GM12878 (cell line): ENCODE measurements around the gene YKT6. TPM values are rescaled to one million over a fixed set of nuclear protein-coding genes. Genes with fewer than 3 reads are reported as not detected.
"Not testable (repeated sequence)": the region's sequence is repeated elsewhere in the genome, so short reads cannot be mapped to it uniquely, and the experiment has no call there.

ENCODE experiments used
- ATAC-seq: fragments of 200-7000 bp; cut with Tn5 transposase; 3 replicates; pipeline ENCODE4 v1.9.1; 2020; ENCODE audit warnings: mild to moderate bottlenecking, moderate library complexity
- BruUV-seq: library from RNA; stranded (reverse); fragments of 400-500 nt; replicated peaks from 2 replicates; lab custom pipeline; 2021; lab: Mats Ljungman, UMichigan
- CTCF ChIA-PET: fragments of 300-600 bp; sonication (Branson Sonifier 250); formaldehyde crosslinking; extraction: SDS; loops from one replicate; lab custom pipeline; 2021; ENCODE audit warnings: inconsistent platforms; lab: Yijun Ruan, JAX
- POLR2A ChIA-PET: fragments of 350-600 bp; formaldehyde crosslinking; extraction: SDS; loops from one replicate; lab custom pipeline; 2021; ENCODE audit warnings: inconsistent platforms; lab: Charles Lee
- RAD21 ChIA-PET: fragments of 300-600 bp; sonication (Branson Sonifier 250); formaldehyde crosslinking; loops from one replicate; lab custom pipeline; 2023; ENCODE audit warnings: antibody characterized with exemption; ENCODE audit not compliant: unreplicated experiment; lab: Charles Lee
- SMC1A ChIA-PET: fragments of 300-600 bp; sonication (Branson Sonifier 250); formaldehyde crosslinking; loops from one replicate; lab custom pipeline; 2023; ENCODE audit not compliant: unreplicated experiment, uncharacterized antibody; lab: Charles Lee
- DNase-seq: peaks from one replicate; pipeline ENCODE4 v3.0.0-alpha.2; 2011; ENCODE audit warnings: low read depth, low spot score
- FAIRE-seq: peaks from 3 replicates; lab custom pipeline; 2011; peaks lifted over from hg19 to GRCh38; lab: Jason Lieb, UNC
- H2AFZ ChIP-seq: 2 replicates; pipeline ENCODE4 v1.6.0; 2011; ENCODE audit warnings: low read depth, low read length, control low read depth; ENCODE audit not compliant: control insufficient read depth
- H3K27ac ChIP-seq: 2 replicates; pipeline ENCODE4 v1.5.1; 2011; ENCODE audit warnings: control low read depth; ENCODE audit not compliant: control insufficient read depth, insufficient read depth
- H3K27me3 ChIP-seq, 2 experiments: replicated peaks in 1 of 2; 2 replicates each; pipeline versions ENCODE4 v1.6.0 to v1.6.1; 2011; ENCODE audit warnings: low read length in 1 of 2; ENCODE audit not compliant: control insufficient read depth in 2 of 2, insufficient read depth in 2 of 2
- H3K36me3 ChIP-seq, 2 experiments: 2 replicates each; pipeline ENCODE4 v1.5.1; 2011; ENCODE audit warnings: low read length in 1 of 2; ENCODE audit not compliant: control insufficient read depth in 2 of 2, insufficient read depth in 2 of 2
- H3K4me1 ChIP-seq: 2 replicates; pipeline ENCODE4 v1.6.1; 2011; ENCODE audit warnings: mild to moderate bottlenecking, low read length, moderate library complexity, mixed read lengths; ENCODE audit not compliant: control insufficient read depth, insufficient read depth
- H3K4me2 ChIP-seq: 2 replicates; pipeline ENCODE4 v1.6.0; 2011; ENCODE audit warnings: control low read depth; ENCODE audit not compliant: control insufficient read depth, insufficient read depth
- H3K4me3 ChIP-seq: fragments of 200-600 bp; sonication (generic); 2 replicates; pipeline ENCODE4 v1.5.1; 2016
- H3K79me2 ChIP-seq: 2 replicates; pipeline ENCODE4 v1.6.0; 2011; ENCODE audit warnings: low read length; ENCODE audit not compliant: control insufficient read depth, insufficient read depth
- H3K9ac ChIP-seq: 2 replicates; pipeline ENCODE4 v1.8.0; 2011; ENCODE audit warnings: low read length, control low read depth, mixed read lengths; ENCODE audit not compliant: control insufficient read depth, insufficient read depth
- H3K9me3 ChIP-seq: replicated peaks from 3 replicates; pipeline ENCODE4 v1.5.1; 2011; ENCODE audit warnings: mild to moderate bottlenecking, low read length; ENCODE audit not compliant: control insufficient read depth, insufficient read depth
- H4K20me1 ChIP-seq: 2 replicates; pipeline ENCODE4 v1.6.0; 2011; ENCODE audit not compliant: control insufficient read depth, insufficient read depth
- CBX5 ChIP-seq: sonication (generic); IDR thresholded peaks from 2 replicates; pipeline ENCODE4 v1.6.1; 2016; ENCODE audit warnings: low read depth, moderate library complexity, mild to moderate bottlenecking, inconsistent platforms
- EED ChIP-seq: sonication (generic); IDR thresholded peaks from 2 replicates; pipeline ENCODE4 v1.6.1; 2016; ENCODE audit warnings: antibody characterized with exemption, low read depth
- ELK1 ChIP-seq: IDR thresholded peaks from 2 replicates; pipeline ENCODE4 v1.6.1; 2012; ENCODE audit warnings: low read depth, low read length, improper control_type of control experiment
- MEF2B ChIP-seq: fragments of 450-650 bp; IDR thresholded peaks from 2 replicates; pipeline ENCODE4 v1.6.1; 2018; ENCODE audit warnings: mild to moderate bottlenecking, moderate library complexity; ENCODE audit not compliant: partially characterized antibody, poor library complexity, severe bottlenecking
- NFYA ChIP-seq: IDR thresholded peaks from 2 replicates; pipeline ENCODE4 v1.6.1; 2011; ENCODE audit warnings: low read depth, mild to moderate bottlenecking, low read length, improper control_type of control experiment, borderline replicate concordance
- POLR2A ChIP-seq: IDR thresholded peaks from 2 replicates; pipeline ENCODE4 v1.6.1; 2011; ENCODE audit warnings: low read depth, mild to moderate bottlenecking, low read length
- SMAD1 ChIP-seq: fragments of 450-650 bp; IDR thresholded peaks from 2 replicates; pipeline ENCODE4 v1.6.1; 2018; ENCODE audit warnings: mild to moderate bottlenecking, low read depth; ENCODE audit not compliant: partially characterized antibody
- SREBF1 ChIP-seq: IDR thresholded peaks from 2 replicates; pipeline ENCODE4 v1.6.1; 2012; ENCODE audit warnings: mild to moderate bottlenecking, low read length
- ZNF687 ChIP-seq: fragments of 450-650 bp; IDR thresholded peaks from 2 replicates; pipeline ENCODE4 v1.6.1; 2017; ENCODE audit warnings: mild to moderate bottlenecking, moderate library complexity
- WGBS: methylation state at CpG from one replicate; pipeline ENCODE4 v1.1.6; 2016; ENCODE audit warnings: low lambda C conversion rate; ENCODE audit not compliant: insufficient replicate concordance, insufficient coverage; ENCODE audit errors: missing lambda C conversion rate; 5-methylcytosine and 5-hydroxymethylcytosine counted together
- in situ Hi-C: fragments of 300-500 bp; cut with MboI; formaldehyde crosslinking; loops from 9 replicates; pipeline ENCODE4 v1.14.3; 2018; ENCODE audit warnings: mixed read lengths
- intact Hi-C: fragments of 100-400 bp; cut with micrococcal nuclease; formaldehyde crosslinking; loops from one replicate; pipeline ENCODE4 v1.14.2; 2022; ENCODE audit not compliant: unreplicated experiment
- polyA plus RNA-seq, 11 experiments: library from polyadenylated mRNA; depleted of rRNA in 4 of 11; unstranded in 6 of 11; stranded (reverse) in 5 of 11; fragments of >200 nt; fragmentation: Nextera tagmentation in 4 of 11; fragmentation: Illumina TruSeq in 1 of 11; extraction: Ambion mirVana in 4 of 11; extraction: Trizol in 1 of 11; gene quantifications; 1 replicate in 1 of 11; 2 replicates in 10 of 11; pipeline versions ENCODE4 v1.2.1 to v1.2.3, GENCODE V29; 2011 to 2016; ENCODE audit warnings: inconsistent platforms in 2 of 11, missing spikeins in 2 of 11, low read depth in 1 of 11
- total RNA-seq, 4 experiments: library from RNA; depleted of rRNA in 3 of 4; stranded (reverse); fragments of >200 nt in 3 of 4; fragmentation: Illumina TruSeq in 1 of 4; extraction: Trizol in 1 of 4; gene quantifications; 2 replicates each; pipeline versions ENCODE4 v1.2.1 to v1.2.3, GENCODE V29; 2013 to 2021

Gene YKT6
- total and polyA plus RNA-seq, 10 of the 15 experiments (the other 5 are each of a cell fraction or from before 2014, with no cell fraction given) = 1.7 to 95.2 (median 70.5) TPM

GRCh38 chr7:44200163-44200562 lies 615 bp upstream of the YKT6 start:
- BruUV-seq, ATAC-seq, H3K9me3 ChIP-seq, H3K4me1 ChIP-seq, DNase-seq, intact Hi-C loops, in situ Hi-C loops, H3K9ac ChIP-seq, H2AFZ ChIP-seq, FAIRE-seq, H3K4me2 ChIP-seq, H4K20me1 ChIP-seq, H3K36me3 ChIP-seq, H3K4me3 ChIP-seq, H3K27me3 ChIP-seq, H3K27ac ChIP-seq: not testable (repeated sequence)
- H3K79me2 ChIP-seq = peaks cover 28% of the 10 kb centered on the region
- POLR2A ChIA-PET = interaction anchor here (1.0 to 2.6 kb wide), 2 partner anchors 155 to 275 kb away, joined by 3 to 9 read pairs; partner anchors contain the start of gene DBNL
- RAD21 ChIA-PET = interaction anchor here (1.7 to 1.8 kb wide), 2 partner anchors 119 to 180 kb away, joined by 6 to 8 read pairs; no protein-coding TSS in a partner anchor
- 0 out of 2 replicates have a peak, but pooled peaks have one; percentile 3 for TF ChIP-seq CBX5
- SMC1A ChIA-PET = interaction anchor here (0.9 kb wide), 1 partner anchor 119 kb away, joined by 3 read pairs; no protein-coding TSS in a partner anchor
- CTCF ChIA-PET = interaction anchor here (0.6 kb wide), 1 partner anchor 102 kb away, joined by 3 read pairs; no protein-coding TSS in a partner anchor
- WGBS = no CpG with 5 or more reads among the region's 3 CpGs

- DNase-seq (no peak), ATAC-seq (no peak), FAIRE-seq (peak; percentile 18)
- Histone ChIP-seq H3K27me3 (no peaks in the 10 kb centered on the region), H3K9me3 (no peaks in the 10 kb centered on the region), H3K4me1 (no peaks in the 10 kb centered on the region; the same call in 1 of the 2 replicates), H3K9ac (peak overlapping the region; percentile 60), H4K20me1 (no peaks in the 10 kb centered on the region), H3K4me2 (peak overlapping the region; percentile 88), H2AFZ (no peak overlapping the region), H3K36me3 (peaks cover 8 to 15% of the 10 kb centered on the region in 2 experiments), H3K79me2 (peaks cover 28% of the 10 kb centered on the region), H3K27ac (no peak overlapping the region), H3K4me3 (peak overlapping the region; percentile 94)
- ChIA-PET CTCF (interaction anchor here (1.1 to 1.6 kb wide), 6 partner anchors 13 to 289 kb away, joined by 3 to 5 read pairs (median 4); no protein-coding TSS in a partner anchor), RAD21 (interaction anchor here (1.7 to 1.8 kb wide), 2 partner anchors 121 to 182 kb away, joined by 6 to 8 read pairs; no protein-coding TSS in a partner anchor), POLR2A (interaction anchor here (1.2 to 2.6 kb wide), 2 partner anchors 79 to 157 kb away, joined by 3 to 9 read pairs; partner anchors contain the start of gene DBNL), SMC1A (no interaction called here)
- in situ Hi-C loops = no loop called here
- 21% methylated on average over 8 of the region's 8 CpGs for WGBS
- BruUV-seq = no TSS peak
- TF ChIP-seq ELK1 = no peak
- TF ChIP-seq ZNF687 = no peak
- TF ChIP-seq SMAD1 = no peak
- TF ChIP-seq EED = no peak
- TF ChIP-seq NFYA = no peak
- no peak for TF ChIP-seq MEF2B
- TF ChIP-seq POLR2A = no peak
- no peak for TF ChIP-seq SREBF1
- intact Hi-C loops = no loop called here
Observed at GRCh38 chr7:44201813-44202212, 1.0 kb downstream of the YKT6 start.
